ENCODE measurements around the gene TUBGCP6.

TUBGCP6 gene

DNA sequence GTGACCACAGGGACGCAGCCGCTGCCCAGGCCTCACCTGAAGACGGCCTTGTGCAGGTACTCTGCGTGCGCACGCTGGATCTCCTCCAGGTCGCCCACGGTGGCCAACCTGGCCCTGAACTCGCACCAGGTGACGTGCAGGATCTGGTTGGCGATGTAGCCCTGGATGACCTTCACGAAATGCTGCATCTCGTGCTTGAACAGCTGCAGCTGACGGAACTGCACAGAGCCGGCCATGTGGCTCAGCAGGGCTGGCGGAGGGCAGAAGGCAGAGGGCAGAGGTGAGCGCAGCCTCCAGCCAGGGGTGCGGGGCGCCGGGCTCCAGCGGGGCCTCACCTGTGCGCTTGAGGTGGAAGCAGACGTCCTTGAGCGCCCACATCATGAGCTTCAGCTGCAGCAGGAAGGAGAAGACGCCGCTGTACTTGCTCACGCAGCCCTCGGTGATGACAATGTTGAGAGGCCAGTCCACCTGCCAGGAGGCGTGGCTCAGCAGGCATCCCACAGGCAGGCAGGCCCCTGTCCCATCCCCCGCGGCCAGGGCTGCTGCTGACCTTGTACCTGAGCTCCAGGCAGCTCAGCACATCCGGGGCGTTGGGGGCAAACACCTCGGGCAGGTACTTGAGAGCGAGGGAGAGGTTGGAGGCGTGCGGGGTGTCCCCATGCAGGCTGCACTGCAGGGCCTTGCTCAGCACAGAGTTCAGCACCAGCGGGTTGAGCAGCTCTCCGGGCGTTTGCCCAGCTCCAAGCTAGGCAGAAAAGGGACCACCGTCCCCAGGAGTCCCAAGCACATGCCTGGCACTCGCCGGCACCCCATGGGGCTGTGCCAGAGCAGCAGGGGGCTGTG lies 26.4 kb downstream of the TUBGCP6 start:
- Histone ChIP-seq H3K27me3 (ENCODE audit: insufficient read depth, low read length, poor library complexity) (no peaks in the 10 kb centered on the region), H3K79me2 (ENCODE audit: insufficient read depth, low read length) (peaks cover 14% of the 10 kb centered on the region), H3K4me1 (ENCODE audit: insufficient read depth, low read length) (no peaks in the 10 kb centered on the region), H4K20me1 (ENCODE audit: insufficient read depth, low read length) (peaks cover 65% of the 10 kb centered on the region), H3K4me3 (ENCODE audit: low read depth in 1 of 2, low read length in 2 of 2) (no peak overlapping the region), H3K27ac (ENCODE audit: low read length) (no peak overlapping the region), H3K9ac (ENCODE audit: low read depth, low read length) (no peak overlapping the region), H3K36me3 (ENCODE audit: insufficient read depth, low read length) (peaks cover 95% of the 10 kb centered on the region), H3K4me2 (ENCODE audit: insufficient read depth, low read length) (no peak overlapping the region), H2AFZ (ENCODE audit: low read depth, low read length) (no peak overlapping the region), H3K9me3 (ENCODE audit: insufficient read depth, low read length, severe bottlenecking) (no peaks in the 10 kb centered on the region)
- DNase-seq (no peak), ATAC-seq (ENCODE audit: insufficient read depth, low read depth) (no peak)
- no peak for TF ChIP-seq EZH2 (IDR thresholded peaks at IDR 0.05; ENCODE audit: borderline replicate concordance, low read depth, low read length, severe bottlenecking)
- TF ChIP-seq, protein P1, sequence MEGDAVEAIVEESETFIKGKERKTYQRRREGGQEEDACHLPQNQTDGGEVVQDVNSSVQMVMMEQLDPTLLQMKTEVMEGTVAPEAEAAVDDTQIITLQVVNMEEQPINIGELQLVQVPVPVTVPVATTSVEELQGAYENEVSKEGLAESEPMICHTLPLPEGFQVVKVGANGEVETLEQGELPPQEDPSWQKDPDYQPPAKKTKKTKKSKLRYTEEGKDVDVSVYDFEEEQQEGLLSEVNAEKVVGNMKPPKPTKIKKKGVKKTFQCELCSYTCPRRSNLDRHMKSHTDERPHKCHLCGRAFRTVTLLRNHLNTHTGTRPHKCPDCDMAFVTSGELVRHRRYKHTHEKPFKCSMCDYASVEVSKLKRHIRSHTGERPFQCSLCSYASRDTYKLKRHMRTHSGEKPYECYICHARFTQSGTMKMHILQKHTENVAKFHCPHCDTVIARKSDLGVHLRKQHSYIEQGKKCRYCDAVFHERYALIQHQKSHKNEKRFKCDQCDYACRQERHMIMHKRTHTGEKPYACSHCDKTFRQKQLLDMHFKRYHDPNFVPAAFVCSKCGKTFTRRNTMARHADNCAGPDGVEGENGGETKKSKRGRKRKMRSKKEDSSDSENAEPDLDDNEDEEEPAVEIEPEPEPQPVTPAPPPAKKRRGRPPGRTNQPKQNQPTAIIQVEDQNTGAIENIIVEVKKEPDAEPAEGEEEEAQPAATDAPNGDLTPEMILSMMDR (IDR thresholded peaks at IDR 0.05; ENCODE audit: borderline replicate concordance, extremely low read depth, low read length, poor library complexity, severe bottlenecking): no peak

DNA sequence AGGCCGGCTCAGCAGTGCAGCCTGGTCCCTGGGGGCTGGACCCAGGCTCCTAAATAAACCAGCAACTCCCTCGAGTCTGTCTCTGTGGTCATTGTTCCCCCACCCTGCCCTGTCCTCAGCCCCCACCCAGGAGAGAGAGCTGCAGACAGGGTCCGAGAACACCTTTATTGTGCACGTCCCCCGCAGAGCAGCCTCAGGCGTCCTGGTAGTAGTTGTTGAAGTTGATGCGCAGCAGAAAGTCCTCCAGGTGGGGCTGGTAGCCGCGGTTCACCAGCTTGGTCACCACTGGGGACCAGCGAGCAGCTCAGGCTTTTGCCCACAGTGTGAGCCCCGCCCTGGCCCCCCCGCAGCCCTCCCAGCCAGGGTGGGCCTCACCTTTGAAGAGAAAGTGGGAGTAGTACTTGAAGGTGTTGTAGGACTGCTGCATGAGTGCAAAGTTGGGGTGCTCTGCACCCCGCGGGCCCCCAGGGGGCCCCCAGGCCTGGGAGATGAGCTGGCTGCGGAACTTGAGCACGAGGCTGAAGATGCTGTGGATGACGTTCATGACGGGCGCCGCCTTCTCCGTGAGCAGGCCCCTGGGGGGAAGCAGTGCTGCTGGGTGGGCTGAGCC lies 27.2 kb downstream of the TUBGCP6 start:
- peaks cover 19% of the 10 kb centered on the region for H3K79me2 ChIP-seq (ENCODE audit: insufficient read depth, low read length)
- H3K9me3 ChIP-seq (ENCODE audit: insufficient read depth, low read length, severe bottlenecking): no peaks in the 10 kb centered on the region
- DNase-seq: no peak
- no peak overlapping the region for H2AFZ ChIP-seq (ENCODE audit: low read depth, low read length)
- ATAC-seq (ENCODE audit: insufficient read depth, low read depth): no peak
- H3K4me2 ChIP-seq (ENCODE audit: insufficient read depth, low read length): no peak overlapping the region
- no peak overlapping the region for H3K9ac ChIP-seq (ENCODE audit: low read depth, low read length)
- TF ChIP-seq, protein P1 (IDR thresholded peaks at IDR 0.05; ENCODE audit: borderline replicate concordance, extremely low read depth, low read length, poor library complexity, severe bottlenecking): no peak
- no peak for TF ChIP-seq EZH2 (IDR thresholded peaks at IDR 0.05; ENCODE audit: borderline replicate concordance, low read depth, low read length, severe bottlenecking)
- H4K20me1 ChIP-seq (ENCODE audit: insufficient read depth, low read length): peaks cover 64% of the 10 kb centered on the region
- no peaks in the 10 kb centered on the region for H3K4me1 ChIP-seq (ENCODE audit: insufficient read depth, low read length)
- H3K36me3 ChIP-seq (ENCODE audit: insufficient read depth, low read length): peaks cover 95% of the 10 kb centered on the region
- H3K27me3 ChIP-seq (ENCODE audit: insufficient read depth, low read length, poor library complexity): no peaks in the 10 kb centered on the region
- no peak overlapping the region for H3K27ac ChIP-seq (ENCODE audit: low read length)
- no peak overlapping the region for H3K4me3 ChIP-seq (ENCODE audit: low read depth in 1 of 2, low read length in 2 of 2)

DNA sequence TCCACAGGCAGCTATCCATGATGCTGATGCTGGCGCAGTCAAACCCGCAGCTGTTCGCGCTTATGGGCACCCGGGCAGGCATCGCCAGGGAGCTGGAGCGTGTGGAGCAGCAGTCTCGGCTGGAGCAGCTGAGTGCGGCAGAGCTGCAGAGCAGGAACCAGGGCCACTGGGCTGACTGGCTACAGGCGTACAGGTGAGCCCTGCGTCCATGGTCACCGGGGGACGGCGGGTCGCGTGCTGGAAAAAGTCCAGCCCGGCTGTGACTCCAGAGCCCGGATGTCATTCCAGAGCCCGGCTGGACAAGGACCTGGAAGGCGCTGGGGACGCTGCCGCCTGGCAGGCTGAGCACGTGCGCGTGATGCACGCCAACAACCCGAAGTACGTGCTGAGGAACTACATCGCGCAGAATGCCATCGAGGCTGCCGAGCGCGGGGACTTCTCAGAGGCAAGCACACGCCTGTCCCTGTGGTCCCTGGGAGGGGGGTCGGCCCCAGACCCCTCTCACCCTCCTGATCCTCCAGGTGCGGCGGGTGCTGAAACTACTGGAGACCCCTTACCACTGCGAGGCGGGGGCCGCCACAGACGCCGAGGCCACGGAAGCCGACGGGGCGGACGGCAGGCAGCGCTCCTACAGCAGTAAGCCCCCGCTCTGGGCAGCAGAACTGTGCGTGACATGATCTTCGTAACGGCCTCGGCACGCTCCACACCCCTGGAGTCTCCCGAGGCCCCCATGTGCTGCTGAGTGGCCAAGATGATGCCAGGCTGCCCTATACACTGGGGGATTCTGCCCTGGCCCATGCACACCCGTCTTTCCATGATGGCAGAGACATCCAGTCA lies 27.9 kb downstream of the TUBGCP6 start:
- Histone ChIP-seq H3K27me3 (ENCODE audit: insufficient read depth, low read length, poor library complexity) (no peaks in the 10 kb centered on the region), H3K36me3 (ENCODE audit: insufficient read depth, low read length) (peaks cover 94% of the 10 kb centered on the region), H3K4me2 (ENCODE audit: insufficient read depth, low read length) (no peak overlapping the region), H3K9me3 (ENCODE audit: insufficient read depth, low read length, severe bottlenecking) (no peaks in the 10 kb centered on the region), H4K20me1 (ENCODE audit: insufficient read depth, low read length) (peaks cover 62% of the 10 kb centered on the region), H3K4me3 (ENCODE audit: low read depth in 1 of 2, low read length in 2 of 2) (no peak overlapping the region), H3K4me1 (ENCODE audit: insufficient read depth, low read length) (no peaks in the 10 kb centered on the region), H3K27ac (ENCODE audit: low read length) (no peak overlapping the region), H3K79me2 (ENCODE audit: insufficient read depth, low read length) (peaks cover 25% of the 10 kb centered on the region), H2AFZ (ENCODE audit: low read depth, low read length) (no peak overlapping the region), H3K9ac (ENCODE audit: low read depth, low read length) (no peak overlapping the region)
- no peak for ATAC-seq (ENCODE audit: insufficient read depth, low read depth)
- no peak for TF ChIP-seq EZH2 (IDR thresholded peaks at IDR 0.05; ENCODE audit: borderline replicate concordance, low read depth, low read length, severe bottlenecking)
- TF ChIP-seq, protein P1 (IDR thresholded peaks at IDR 0.05; ENCODE audit: borderline replicate concordance, extremely low read depth, low read length, poor library complexity, severe bottlenecking): no peak
- DNase-seq: no peak
